DMS 273 treated with DMSO at 0.1 percent for 48 hours (cell line): Measurements from ENCODE around the gene ECSIT.
"Not testable (repeated sequence)": the region's sequence is repeated elsewhere in the genome, so short reads cannot be mapped to it uniquely, and the experiment has no call there.

ENCODE experiments used
- DNase-seq: peaks from one replicate; lab custom pipeline; 2025; lab: John Stamatoyannopoulos, UW

The ECSIT gene

GRCh38 chr19:11475861-11476260, 53.1 kb downstream of the ECSIT start:
- DNase-seq, result no peak

GRCh38 chr19:11475343-11475742, 53.6 kb downstream of the ECSIT start:
- not testable (repeated sequence) for DNase-seq

- no peak for DNase-seq
Measured at GRCh38 chr19:11473725-11474124, 55.2 kb downstream of the ECSIT start.

- DNase-seq, result not testable (repeated sequence)
Measured at GRCh38 chr19:11468266-11468845, 60.6 kb downstream of the ECSIT start.

GRCh38 chr19:11465600-11465999, 63.3 kb downstream of the ECSIT start:
- DNase-seq, result no peak

- no peak for DNase-seq
Measured at GRCh38 chr19:11464333-11465265, 64.3 kb downstream of the ECSIT start.

GRCh38 chr19:11463391-11463790, 65.5 kb downstream of the ECSIT start:
- DNase-seq, result no peak

GRCh38 chr19:11461453-11461852, 67.5 kb downstream of the ECSIT start:
- DNase-seq, result no peak

GRCh38 chr19:11460207-11460606, 68.7 kb downstream of the ECSIT start:
- no peak for DNase-seq

GRCh38 chr19:11458912-11459311, 70.0 kb downstream of the ECSIT start:
- DNase-seq, result not testable (repeated sequence)

- DNase-seq, result no peak
Measured at GRCh38 chr19:11458236-11458900, 70.6 kb downstream of the ECSIT start.

- DNase-seq, result no peak
Measured at GRCh38 chr19:11457831-11458230, 71.1 kb downstream of the ECSIT start.

GRCh38 chr19:11457115-11457514, 71.8 kb downstream of the ECSIT start:
- DNase-seq, result no peak

- no peak for DNase-seq
Measured at GRCh38 chr19:11456659-11457058, 72.3 kb downstream of the ECSIT start.
